ENCODE results near the gene TGFBR3. TPM values are rescaled to one million over a fixed set of nuclear protein-coding genes. Genes with fewer than 3 reads are reported as not detected.

TGFBR3 gene
- total RNA-seq, 1 donor from 2014 or later, result 2.5 TPM

GRCh38 chr1:91799863-91800262 lies 86.1 kb downstream of the TGFBR3 start:
- no peaks in the 10 kb centered on the region for H4K20me1 ChIP-seq (ENCODE audit: insufficient read depth, low read length)
- no peaks in the 10 kb centered on the region for H3K79me2 ChIP-seq (ENCODE audit: insufficient read depth, low read length)
- FAIRE-seq, result no peak
- no peak overlapping the region for H3K4me2 ChIP-seq (ENCODE audit: low read length)
- H3K9me3 ChIP-seq (ENCODE audit: insufficient read depth, low read depth, low read length), result no peaks in the 10 kb centered on the region
- Mint-ChIP-seq H3K27me3 (ENCODE audit: low read depth, unreplicated experiment) (peaks cover 20% of the 10 kb centered on the region), H3K36me3 (ENCODE audit: low read depth, unreplicated experiment) (peaks cover 3% of the 10 kb centered on the region), H3K4me1 (ENCODE audit: low read depth, unreplicated experiment) (peaks cover 26% of the 10 kb centered on the region), H3K27ac (ENCODE audit: unreplicated experiment) (no peak overlapping the region), H3K9me3 (ENCODE audit: unreplicated experiment) (no peaks in the 10 kb centered on the region), H3K4me3 (ENCODE audit: unreplicated experiment) (no peak overlapping the region)
- no peak overlapping the region for H3K9ac ChIP-seq (ENCODE audit: low read length)
- DNase-seq (ENCODE audit: low read depth), result no peak
- H3K36me3 ChIP-seq (ENCODE audit: insufficient read depth, low read length), result no peaks in the 10 kb centered on the region
- no peak overlapping the region for H2AFZ ChIP-seq (ENCODE audit: low read depth, low read length)
- TF ChIP-seq EZH2 (IDR thresholded peaks at IDR 0.05; ENCODE audit: insufficient read depth, low read length), result no peak
- no peak for TF ChIP-seq CTCF (IDR thresholded peaks at IDR 0.05; ENCODE audit: insufficient read depth, low read depth, low read length)
- no peak overlapping the region for H3K27ac ChIP-seq (ENCODE audit: low read depth, low read length)
- peaks cover 15% of the 10 kb centered on the region for H3K4me1 ChIP-seq (ENCODE audit: insufficient read depth, low read length)
- H3K27me3 ChIP-seq (ENCODE audit: insufficient read depth, low read length), result no peaks in the 10 kb centered on the region
- H3K4me3 ChIP-seq (ENCODE audit: insufficient read depth, low read depth, low read length), result no peak overlapping the region

- H3K4me2 ChIP-seq (ENCODE audit: low read length), result no peak overlapping the region
- no peak overlapping the region for H3K4me3 ChIP-seq (ENCODE audit: insufficient read depth, low read depth, low read length)
- H3K79me2 ChIP-seq (ENCODE audit: insufficient read depth, low read length), result no peaks in the 10 kb centered on the region
- H3K36me3 ChIP-seq (ENCODE audit: insufficient read depth, low read length), result no peaks in the 10 kb centered on the region
- no peak overlapping the region for H3K9ac ChIP-seq (ENCODE audit: low read length)
- H3K9me3 ChIP-seq (ENCODE audit: insufficient read depth, low read depth, low read length), result no peaks in the 10 kb centered on the region
- no peak for TF ChIP-seq EZH2 (IDR thresholded peaks at IDR 0.05; ENCODE audit: insufficient read depth, low read length)
- no peak for TF ChIP-seq CTCF (IDR thresholded peaks at IDR 0.05; ENCODE audit: insufficient read depth, low read depth, low read length)
- no peaks in the 10 kb centered on the region for H3K27me3 ChIP-seq (ENCODE audit: insufficient read depth, low read length)
- FAIRE-seq, result no peak
- H2AFZ ChIP-seq (ENCODE audit: low read depth, low read length), result no peak overlapping the region
- DNase-seq (ENCODE audit: low read depth), result no peak
- H4K20me1 ChIP-seq (ENCODE audit: insufficient read depth, low read length), result no peaks in the 10 kb centered on the region
- peaks cover 20% of the 10 kb centered on the region for H3K4me1 Mint-ChIP-seq (ENCODE audit: low read depth, unreplicated experiment)
- peaks cover 3% of the 10 kb centered on the region for H3K36me3 Mint-ChIP-seq (ENCODE audit: low read depth, unreplicated experiment)
- no peaks in the 10 kb centered on the region for H3K9me3 Mint-ChIP-seq (ENCODE audit: unreplicated experiment)
- no peak overlapping the region for H3K4me3 Mint-ChIP-seq (ENCODE audit: unreplicated experiment)
- peaks cover 17% of the 10 kb centered on the region for H3K27me3 Mint-ChIP-seq (ENCODE audit: low read depth, unreplicated experiment)
- peaks cover 14% of the 10 kb centered on the region for H3K4me1 ChIP-seq (ENCODE audit: insufficient read depth, low read length)
- H3K27ac ChIP-seq (ENCODE audit: low read depth, low read length), result no peak overlapping the region
- no peak overlapping the region for H3K27ac Mint-ChIP-seq (ENCODE audit: unreplicated experiment)
Observed at GRCh38 chr1:91799159-91799558, 86.8 kb downstream of the TGFBR3 start.

- Mint-ChIP-seq H3K36me3 (ENCODE audit: low read depth, unreplicated experiment) (peaks cover 3% of the 10 kb centered on the region), H3K4me1 (ENCODE audit: low read depth, unreplicated experiment) (peaks cover 19% of the 10 kb centered on the region), H3K4me3 (ENCODE audit: unreplicated experiment) (no peak overlapping the region), H3K27me3 (ENCODE audit: low read depth, unreplicated experiment) (peaks cover 17% of the 10 kb centered on the region), H3K9me3 (ENCODE audit: unreplicated experiment) (no peaks in the 10 kb centered on the region), H3K27ac (ENCODE audit: unreplicated experiment) (no peak overlapping the region)
- no peaks in the 10 kb centered on the region for H3K79me2 ChIP-seq (ENCODE audit: insufficient read depth, low read length)
- no peak for TF ChIP-seq CTCF (IDR thresholded peaks at IDR 0.05; ENCODE audit: insufficient read depth, low read depth, low read length)
- TF ChIP-seq EZH2 (IDR thresholded peaks at IDR 0.05; ENCODE audit: insufficient read depth, low read length), result no peak
- FAIRE-seq (no peak), DNase-seq (ENCODE audit: low read depth) (no peak)
- H3K4me1 ChIP-seq (ENCODE audit: insufficient read depth, low read length), result peaks cover 13% of the 10 kb centered on the region
- H2AFZ ChIP-seq (ENCODE audit: low read depth, low read length), result no peak overlapping the region
- no peaks in the 10 kb centered on the region for H3K9me3 ChIP-seq (ENCODE audit: insufficient read depth, low read depth, low read length)
- no peak overlapping the region for H3K4me2 ChIP-seq (ENCODE audit: low read length)
- no peaks in the 10 kb centered on the region for H3K36me3 ChIP-seq (ENCODE audit: insufficient read depth, low read length)
- H4K20me1 ChIP-seq (ENCODE audit: insufficient read depth, low read length), result no peaks in the 10 kb centered on the region
- no peak overlapping the region for H3K27ac ChIP-seq (ENCODE audit: low read depth, low read length)
- no peak overlapping the region for H3K4me3 ChIP-seq (ENCODE audit: insufficient read depth, low read depth, low read length)
- no peaks in the 10 kb centered on the region for H3K27me3 ChIP-seq (ENCODE audit: insufficient read depth, low read length)
- no peak overlapping the region for H3K9ac ChIP-seq (ENCODE audit: low read length)
Observed at GRCh38 chr1:91798740-91799139, 87.2 kb downstream of the TGFBR3 start.

Measured in astrocyte (in vitro differentiated cells and primary cell).